Amniotic epithelial cell (primary cell): Measurements from ENCODE around the gene ZNF106.

Experiments
- DNase-seq: peaks from one replicate; pipeline ENCODE4 v3.0.0-alpha.2; 2010; ENCODE audit warnings: low read depth

The ZNF106 gene

GRCh38 chr15:42490671-42491538 is at the start of gene ZNF106:
Gene ZNF106 (minus strand): TSS chr15:42491141. CDS start chr15:42472289, 18,852 bp downstream.
- peak; percentile 90 for DNase-seq

GRCh38 chr15:42533246-42533645 is 42.3 kb upstream of the ZNF106 start:
- DNase-seq = no peak

- DNase-seq = no peak
Observed at GRCh38 chr15:42528970-42529369, 38.0 kb upstream of the ZNF106 start.

- no peak for DNase-seq
Observed at GRCh38 chr15:42523331-42523730, 32.4 kb upstream of the ZNF106 start.

- peak; percentile 93 for DNase-seq
Observed at GRCh38 chr15:42511007-42511391, 20.1 kb upstream of the ZNF106 start.

- peak; percentile 36 for DNase-seq
Observed at GRCh38 chr15:42510258-42511006, 19.5 kb upstream of the ZNF106 start.

- DNase-seq = peak; percentile 91
Observed at GRCh38 chr15:42508263-42508690, 17.3 kb upstream of the ZNF106 start.

GRCh38 chr15:42507514-42507913 is 16.6 kb upstream of the ZNF106 start:
- no peak for DNase-seq

GRCh38 chr15:42504631-42505030 is 13.7 kb upstream of the ZNF106 start:
- no peak for DNase-seq

- DNase-seq = no peak
Observed at GRCh38 chr15:42503825-42504224, 12.9 kb upstream of the ZNF106 start.

- no peak for DNase-seq
Observed at GRCh38 chr15:42502477-42502876, 11.5 kb upstream of the ZNF106 start.

GRCh38 chr15:42499858-42500609 is 9.1 kb upstream of the ZNF106 start:
- DNase-seq = no peak

- DNase-seq = no peak
Observed at GRCh38 chr15:42498212-42499068, 7.5 kb upstream of the ZNF106 start.

- DNase-seq = peak; percentile 95
Observed at GRCh38 chr15:42495361-42496212, 4.6 kb upstream of the ZNF106 start, which contains the start of gene SNAP23. Gene SNAP23 (plus strand): TSS chr15:42495634. CDS start chr15:42511847, 16,213 bp downstream.

- peak; percentile 81 for DNase-seq
Observed at GRCh38 chr15:42494998-42495360, 4.0 kb upstream of the ZNF106 start.

- DNase-seq = no peak
Observed at GRCh38 chr15:42493679-42494078, 2.7 kb upstream of the ZNF106 start.

- peak; percentile 85 for DNase-seq
Observed at GRCh38 chr15:42491539-42492225, 741 bp upstream of the ZNF106 start.

- no peak for DNase-seq
Observed at GRCh38 chr15:42490291-42490670, 660 bp downstream of the ZNF106 start.

GRCh38 chr15:42483677-42484076 is 7.3 kb downstream of the ZNF106 start:
- DNase-seq = no peak

- DNase-seq = no peak
Observed at GRCh38 chr15:42482701-42483100, 8.2 kb downstream of the ZNF106 start.
